ENCODE measurements around the gene TMEM161A.

- no peak for TF ChIP-seq MTA3 (IDR thresholded peaks at IDR 0.05; ENCODE audit: borderline replicate concordance)
- no peak for TF ChIP-seq CTCF (IDR thresholded peaks at IDR 0.05 in 2 of 3, conservative IDR thresholded peaks at IDR 0.05 in 1 of 3; ENCODE audit: insufficient read depth in 2 of 3, low read depth in 1 of 3, low read length in 3 of 3)
Measured at GRCh38 chr19:19120308-19121231, 17.7 kb downstream of the TMEM161A start.
